HCT116 (cell line): ENCODE measurements around the gene FCHSD2. TPM values are rescaled to one million over a fixed set of nuclear protein-coding genes. Genes with fewer than 3 reads are reported as not detected.

Source experiments
- ATAC-seq: fragments of 200-7000 bp; cut with Tn5 transposase; 2 replicates; pipeline ENCODE4 v1.9.1; 2020; ENCODE audit warnings: mild to moderate bottlenecking, moderate library complexity
- BruUV-seq: library from RNA; stranded (reverse); fragments of 400-500 nt; replicated peaks from 2 replicates; lab custom pipeline; 2021; lab: Mats Ljungman, UMichigan
- CTCF ChIA-PET: fragments of 300-600 bp; sonication (Branson Sonifier 250); formaldehyde crosslinking; loops from one replicate; lab custom pipeline; 2021; ENCODE audit warnings: antibody characterized with exemption; lab: Charles Lee
- POLR2A ChIA-PET: fragments of 300-600, 350-600 bp; sonication (Branson Sonifier 250); formaldehyde crosslinking; loops from one replicate; lab custom pipeline; 2021; ENCODE audit warnings: antibody characterized with exemption; lab: Charles Lee
- RAD21 ChIA-PET, 2 experiments: fragments of 300-600 bp; sonication (Branson Sonifier 250); formaldehyde crosslinking; loops; one replicate each; lab custom pipeline; 2023; ENCODE audit warnings: low total read pairs in 2 of 2; ENCODE audit not compliant: uncharacterized antibody in 2 of 2, unreplicated experiment in 2 of 2, low non-redundant PET in 1 of 2; lab: Charles Lee
- DNase-seq: peaks from one replicate; pipeline ENCODE4 v3.0.0-alpha.2; 2010; ENCODE audit warnings: low read depth, low spot score
- H2AFZ ChIP-seq: fragments of 200-600 bp; shearing (Covaris generic), sonication (generic); 2 replicates; pipeline ENCODE4 v1.6.1; 2017; ENCODE audit warnings: low read depth, mixed run types, mixed read lengths, antibody characterized with exemption, low read length; ENCODE audit not compliant: poor library complexity, severe bottlenecking
- H3K27ac ChIP-seq: 2 replicates; pipeline ENCODE4 v1.5.1; 2012; ENCODE audit warnings: low read depth, low read length
- H3K27me3 ChIP-seq: fragments of 200-600 bp; sonication (generic); 2 replicates; pipeline ENCODE4 v1.6.1; 2016; ENCODE audit warnings: mixed run types, low read length, mixed read lengths; ENCODE audit not compliant: insufficient read depth
- H3K36me3 ChIP-seq, 2 experiments: fragments of 200-500 bp in 1 of 2; fragments of 200-600 bp in 1 of 2; sonication (Bioruptor generic) in 1 of 2; sonication (generic) in 1 of 2; 2 replicates each; pipeline versions ENCODE4 v1.5.1 to v1.6.1; 2014 to 2016; ENCODE audit warnings: low read length in 2 of 2, inconsistent platforms in 1 of 2, mixed read lengths in 1 of 2, mixed run types in 1 of 2; ENCODE audit not compliant: insufficient read depth in 2 of 2, control insufficient read depth in 1 of 2
- H3K4me1 ChIP-seq, 2 experiments: fragments of 200-600 bp in 1 of 2; sonication (generic) in 1 of 2; 2 replicates each; pipeline versions ENCODE4 v1.5.1 to v1.6.1; 2012 to 2017; ENCODE audit warnings: low read length in 2 of 2, inconsistent platforms in 1 of 2, mild to moderate bottlenecking in 1 of 2, mixed read lengths in 1 of 2, mixed run types in 1 of 2, moderate library complexity in 1 of 2; ENCODE audit not compliant: insufficient read depth in 2 of 2, control insufficient read depth in 1 of 2
- H3K4me2 ChIP-seq: fragments of 200-600 bp; sonication (generic); 2 replicates; pipeline ENCODE4 v1.6.1; 2017; ENCODE audit warnings: mixed run types, low read length, mixed read lengths
- H3K4me3 ChIP-seq, 2 experiments: fragments of 200-600 bp in 1 of 2; sonication (generic) in 1 of 2; replicated peaks in 1 of 2; 2 replicates each; pipeline ENCODE4 v1.5.1; 2011 to 2016; ENCODE audit warnings: low read length in 2 of 2, control low read depth in 1 of 2, low read depth in 1 of 2, mild to moderate bottlenecking in 1 of 2, mixed read lengths in 1 of 2, mixed run types in 1 of 2
- H3K79me2 ChIP-seq: fragments of 200-600 bp; sonication (generic); 2 replicates; pipeline ENCODE4 v1.6.1; 2017; ENCODE audit warnings: mild to moderate bottlenecking, mixed run types, low read length, moderate library complexity, mixed read lengths; ENCODE audit not compliant: insufficient read depth
- H3K9ac ChIP-seq: fragments of 200-600 bp; sonication (generic); 2 replicates; pipeline ENCODE4 v1.6.1; 2016; ENCODE audit warnings: low read length, mixed read lengths
- H3K9me2 ChIP-seq: fragments of 200-600 bp; sonication (generic), shearing (Covaris generic); 2 replicates; pipeline ENCODE4 v1.6.1; 2017; ENCODE audit warnings: mixed run types, mild to moderate bottlenecking, moderate library complexity; ENCODE audit not compliant: insufficient read depth
- H3K9me3 ChIP-seq, 2 experiments: fragments of 200-500 bp in 1 of 2; fragments of 200-600 bp in 1 of 2; sonication (Bioruptor generic) in 1 of 2; sonication (generic) in 1 of 2; 2 replicates each; pipeline ENCODE4 v1.6.1; 2014 to 2017; ENCODE audit warnings: low read length in 2 of 2, mixed read lengths in 2 of 2, inconsistent platforms in 1 of 2, low read depth in 1 of 2, mild to moderate bottlenecking in 1 of 2, mixed run types in 1 of 2, moderate library complexity in 1 of 2; ENCODE audit not compliant: control insufficient read depth in 1 of 2, insufficient read depth in 1 of 2
- H4K20me1 ChIP-seq: fragments of 200-600 bp; sonication (generic), shearing (Covaris generic); 2 replicates; pipeline ENCODE4 v1.6.1; 2017; ENCODE audit warnings: mixed run types, mild to moderate bottlenecking, moderate library complexity; ENCODE audit not compliant: insufficient read depth
- CBX3 ChIP-seq: IDR thresholded peaks from 2 replicates; pipeline ENCODE4 v1.6.1; 2012; ENCODE audit warnings: low read depth
- ELF1 ChIP-seq: IDR thresholded peaks from 2 replicates; pipeline ENCODE4 v1.6.1; 2012; ENCODE audit warnings: low read depth, borderline replicate concordance
- EZH2 ChIP-seq: fragments of 200-600 bp; sonication (generic); IDR thresholded peaks from 2 replicates; pipeline ENCODE4 v1.6.1; 2017; ENCODE audit warnings: antibody characterized with exemption, mixed run types
- SIN3A ChIP-seq: IDR thresholded peaks from 2 replicates; pipeline ENCODE4 v1.6.1; 2012; ENCODE audit warnings: low read depth
- SP1 ChIP-seq: IDR thresholded peaks from 2 replicates; pipeline ENCODE4 v1.6.1; 2012; ENCODE audit warnings: low read depth
- TCF7L2 ChIP-seq: IDR thresholded peaks from 2 replicates; pipeline ENCODE4 v1.7.0; 2011; ENCODE audit warnings: borderline replicate concordance, inconsistent platforms; ENCODE audit not compliant: insufficient read depth, insufficient read length; ENCODE audit errors: extremely low read depth
- YY1 ChIP-seq: IDR thresholded peaks from 2 replicates; pipeline ENCODE4 v1.6.1; 2011; ENCODE audit warnings: low read length, low read depth, moderate library complexity, mild to moderate bottlenecking; ENCODE audit not compliant: insufficient replicate concordance; ENCODE audit errors: extremely low read depth
- ZFX ChIP-seq: fragments of 450-650 bp; IDR thresholded peaks from 2 replicates; pipeline ENCODE4 v1.6.1; 2017
- intact Hi-C: fragments of 100-400 bp; cut with micrococcal nuclease; formaldehyde crosslinking; loops from 2 replicates; pipeline ENCODE4 v1.10.0; 2022
- total RNA-seq: library from RNA; stranded (reverse); gene quantifications from one replicate; pipeline ENCODE4 v1.2.1, GENCODE V29; 2021; ENCODE audit not compliant: unreplicated experiment
- TF ChIP-seq, protein P1 (sequence below): IDR thresholded peaks from 2 replicates; pipeline ENCODE4 v1.6.1; 2012
- TF ChIP-seq, protein P2 (sequence below): IDR thresholded peaks from 2 replicates; pipeline ENCODE4 v1.6.1; 2012; ENCODE audit warnings: low read depth
- TF ChIP-seq, protein P3 (sequence below): IDR thresholded peaks from 2 replicates; pipeline ENCODE4 v1.6.1; 2012

Gene FCHSD2
- total RNA-seq, 1 experiment from 2014 or later = 15.0 TPM

DNA sequence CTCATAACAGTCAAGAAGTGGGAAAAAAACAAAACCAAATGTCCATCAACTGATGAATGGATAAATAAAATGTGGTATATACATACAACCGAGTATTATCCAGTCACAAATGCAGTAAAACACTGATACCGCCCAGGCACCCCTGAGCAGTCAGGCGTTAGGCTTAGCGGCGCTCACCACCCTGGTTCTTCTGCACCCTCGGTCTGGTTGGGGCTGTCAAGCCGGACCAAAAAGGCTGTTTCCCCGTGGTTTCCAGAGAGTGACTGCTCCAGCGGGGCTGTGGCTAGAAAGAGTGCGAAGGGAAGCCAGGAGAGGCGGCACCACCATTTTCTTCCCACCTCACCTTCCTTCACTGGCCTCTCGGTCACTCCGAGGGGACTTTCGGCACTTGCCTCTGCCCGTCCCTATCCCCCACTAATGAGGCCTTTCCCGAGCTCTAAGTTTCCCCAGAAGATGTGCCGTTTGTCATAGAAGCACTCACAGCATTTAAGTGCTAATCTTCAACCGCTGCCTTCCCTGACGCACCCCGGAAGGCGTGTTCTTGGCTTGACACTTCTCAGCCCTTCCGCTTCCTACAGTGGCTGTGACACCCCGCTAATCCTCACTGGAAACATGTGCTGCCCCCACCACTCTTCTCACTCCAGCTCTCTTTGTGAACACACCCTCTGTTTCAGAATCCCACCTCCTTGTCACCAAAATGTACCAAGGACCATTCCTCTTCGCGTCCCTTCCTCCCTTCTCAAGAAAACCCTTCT lies 42.4 kb downstream of the FCHSD2 start:
- TF ChIP-seq SIN3A (no peak), EZH2 (no peak), ELF1 (no peak), ZFX (no peak), YY1 (no peak), TCF7L2 (no peak), SP1 (no peak), CBX3 (no peak)
- TF ChIP-seq, protein P1, sequence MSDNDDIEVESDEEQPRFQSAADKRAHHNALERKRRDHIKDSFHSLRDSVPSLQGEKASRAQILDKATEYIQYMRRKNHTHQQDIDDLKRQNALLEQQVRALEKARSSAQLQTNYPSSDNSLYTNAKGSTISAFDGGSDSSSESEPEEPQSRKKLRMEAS = no peak
- TF ChIP-seq, protein P2, sequence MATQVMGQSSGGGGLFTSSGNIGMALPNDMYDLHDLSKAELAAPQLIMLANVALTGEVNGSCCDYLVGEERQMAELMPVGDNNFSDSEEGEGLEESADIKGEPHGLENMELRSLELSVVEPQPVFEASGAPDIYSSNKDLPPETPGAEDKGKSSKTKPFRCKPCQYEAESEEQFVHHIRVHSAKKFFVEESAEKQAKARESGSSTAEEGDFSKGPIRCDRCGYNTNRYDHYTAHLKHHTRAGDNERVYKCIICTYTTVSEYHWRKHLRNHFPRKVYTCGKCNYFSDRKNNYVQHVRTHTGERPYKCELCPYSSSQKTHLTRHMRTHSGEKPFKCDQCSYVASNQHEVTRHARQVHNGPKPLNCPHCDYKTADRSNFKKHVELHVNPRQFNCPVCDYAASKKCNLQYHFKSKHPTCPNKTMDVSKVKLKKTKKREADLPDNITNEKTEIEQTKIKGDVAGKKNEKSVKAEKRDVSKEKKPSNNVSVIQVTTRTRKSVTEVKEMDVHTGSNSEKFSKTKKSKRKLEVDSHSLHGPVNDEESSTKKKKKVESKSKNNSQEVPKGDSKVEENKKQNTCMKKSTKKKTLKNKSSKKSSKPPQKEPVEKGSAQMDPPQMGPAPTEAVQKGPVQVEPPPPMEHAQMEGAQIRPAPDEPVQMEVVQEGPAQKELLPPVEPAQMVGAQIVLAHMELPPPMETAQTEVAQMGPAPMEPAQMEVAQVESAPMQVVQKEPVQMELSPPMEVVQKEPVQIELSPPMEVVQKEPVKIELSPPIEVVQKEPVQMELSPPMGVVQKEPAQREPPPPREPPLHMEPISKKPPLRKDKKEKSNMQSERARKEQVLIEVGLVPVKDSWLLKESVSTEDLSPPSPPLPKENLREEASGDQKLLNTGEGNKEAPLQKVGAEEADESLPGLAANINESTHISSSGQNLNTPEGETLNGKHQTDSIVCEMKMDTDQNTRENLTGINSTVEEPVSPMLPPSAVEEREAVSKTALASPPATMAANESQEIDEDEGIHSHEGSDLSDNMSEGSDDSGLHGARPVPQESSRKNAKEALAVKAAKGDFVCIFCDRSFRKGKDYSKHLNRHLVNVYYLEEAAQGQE = no peak
- TF ChIP-seq, protein P3, sequence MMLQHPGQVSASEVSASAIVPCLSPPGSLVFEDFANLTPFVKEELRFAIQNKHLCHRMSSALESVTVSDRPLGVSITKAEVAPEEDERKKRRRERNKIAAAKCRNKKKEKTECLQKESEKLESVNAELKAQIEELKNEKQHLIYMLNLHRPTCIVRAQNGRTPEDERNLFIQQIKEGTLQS = no peak

More for the DNA sequence above, 42.4 kb downstream of the FCHSD2 start:
- DNase-seq (no peak), ATAC-seq (no peak)
- H3K9ac ChIP-seq = no peak overlapping the region
- no peak overlapping the region for H3K4me2 ChIP-seq
- ChIA-PET CTCF (no interaction called here), RAD21 (no interaction called here), POLR2A (no interaction called here)
- BruUV-seq = no TSS peak
- H2AFZ ChIP-seq = no peak overlapping the region
- no peaks in the 10 kb centered on the region for H3K79me2 ChIP-seq
- intact Hi-C loops = no loop called here
- no peaks in the 10 kb centered on the region for H3K4me1 ChIP-seq
- H3K27ac ChIP-seq = no peak overlapping the region
- H3K9me2 ChIP-seq = no peaks in the 10 kb centered on the region
- H3K9me3 ChIP-seq = no peaks in the 10 kb centered on the region
- H3K27me3 ChIP-seq = no peaks in the 10 kb centered on the region
- H4K20me1 ChIP-seq = no peaks in the 10 kb centered on the region; the same call in 1 of the 2 replicates
- no peaks in the 10 kb centered on the region for H3K36me3 ChIP-seq
- H3K4me3 ChIP-seq = no peak overlapping the region
